Measurements from ENCODE around the gene IFNA1. TPM values are rescaled to one million over a fixed set of nuclear protein-coding genes. Genes with fewer than 3 reads are reported as not detected.

IFNA1 gene
- total RNA-seq, 1 experiment from 2014 or later: not detected

DNA sequence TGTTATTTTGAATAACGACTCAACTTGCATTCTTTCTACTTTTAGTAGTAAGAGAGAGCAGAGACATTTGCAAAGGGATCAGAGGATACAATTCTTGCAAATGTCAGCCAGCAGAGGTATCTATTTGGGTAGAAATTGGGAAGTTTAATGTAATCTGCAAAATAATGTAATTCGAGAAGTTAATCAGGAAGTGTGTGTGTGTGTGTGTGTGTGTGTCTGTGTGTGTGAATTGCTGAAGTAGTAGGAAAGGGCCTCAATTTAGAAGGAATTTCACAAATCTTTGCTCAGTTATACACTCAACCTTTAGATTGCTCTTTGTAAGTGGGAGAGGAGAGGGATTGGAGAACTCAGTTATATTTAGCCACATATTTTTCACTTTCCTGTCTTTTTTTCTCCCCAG lies 11.0 kb upstream of the IFNA1 start:
- Histone ChIP-seq H3K4ac (ENCODE audit: low read depth, low read length) (no peak overlapping the region), H4K8ac (replicated peaks; ENCODE audit: insufficient read length, low read depth, low read length) (no peak overlapping the region), H3K9me3 (ENCODE audit: control insufficient read depth, low read depth, low read length) (no peaks in the 10 kb centered on the region), H3K4me1 (ENCODE audit: insufficient read depth, low read length) (peaks cover 3% of the 10 kb centered on the region; the same call in 1 of the 2 replicates), H3T11ph (ENCODE audit: low read length) (no peak overlapping the region), H2BK20ac (ENCODE audit: low read depth, low read length, poor library complexity, severe bottlenecking) (no peak overlapping the region), H4K91ac (ENCODE audit: insufficient read length, low read depth, low read length) (no peak overlapping the region), H2AFZ (ENCODE audit: low read length) (no peak overlapping the region), H2AK5ac (ENCODE audit: insufficient read length, low read length) (no peak overlapping the region), H2BK120ac (ENCODE audit: low read depth, low read length, poor library complexity, severe bottlenecking) (no peak overlapping the region), H3K23ac (ENCODE audit: insufficient read length, low read depth, low read length) (no peak overlapping the region), H2BK12ac (ENCODE audit: insufficient read length, low read depth, low read length) (no peak overlapping the region), H3K79me2 (ENCODE audit: insufficient read depth, low read length) (no peaks in the 10 kb centered on the region), H3K27ac (ENCODE audit: insufficient read length, low read depth, low read length) (no peak overlapping the region), H3K9ac (ENCODE audit: extremely low read depth, insufficient read length, low read length) (no peak overlapping the region), H4K5ac (ENCODE audit: insufficient read length, low read depth, low read length) (no peak overlapping the region), H3K56ac (ENCODE audit: insufficient read length, low read depth, low read length) (no peak overlapping the region), H3K14ac (ENCODE audit: insufficient read depth, low read length) (no peak overlapping the region), H3K23me2 (ENCODE audit: insufficient read length, low read depth, low read length, poor library complexity, severe bottlenecking) (no peaks in the 10 kb centered on the region), H2BK15ac (ENCODE audit: low read depth, low read length) (no peak overlapping the region), H2BK5ac (ENCODE audit: insufficient read length, low read length) (no peak overlapping the region), H3K18ac (ENCODE audit: insufficient read length, low read depth, low read length) (no peak overlapping the region), H3K27me3 (ENCODE audit: insufficient read depth, low read length) (no peaks in the 10 kb centered on the region), H3K4me2 (ENCODE audit: insufficient read depth, insufficient read length, low read length) (no peak overlapping the region), H3K79me1 (ENCODE audit: insufficient read depth, low read depth, low read length, poor library complexity, severe bottlenecking) (no peaks in the 10 kb centered on the region), H4K20me1 (ENCODE audit: control insufficient read depth, insufficient read depth, insufficient read length) (no peaks in the 10 kb centered on the region)
- no peak for TF ChIP-seq CTCF (conservative IDR thresholded peaks at IDR 0.05)
- DNase-seq: no peak
- peaks cover 20 to 22% of the 10 kb centered on the region in 2 experiments for H3K4me1 Mint-ChIP-seq
- no peaks in the 10 kb centered on the region for H3K9me3 Mint-ChIP-seq
- no peaks in the 10 kb centered on the region for H3K36me3 Mint-ChIP-seq (ENCODE audit: insufficient read depth in 1 of 3, low read depth in 3 of 3)
- H3K4me3 Mint-ChIP-seq: no peak overlapping the region
- peaks cover 2% of the 10 kb centered on the region; the same call in 1 of the 2 replicates for H3K27me3 Mint-ChIP-seq (ENCODE audit: low read depth)
- no CpG with 5 or more reads among the region's 2 CpGs for WGBS (ENCODE audit: extremely low coverage, insufficient read length, low lambda C conversion rate)
- H3K27ac Mint-ChIP-seq: no peak overlapping the region; a peak in 1 of 7 replicates
